Gastrocnemius medialis (tissue), 4 donors: Measurements from ENCODE around the gene ACSM5.
"Not testable (repeated sequence)": the region's sequence is repeated elsewhere in the genome, so short reads cannot be mapped to it uniquely, and the experiment has no call there.

ENCODE experiments used
- POLR2A ChIP-seq, 2 donors: fragments of 450-650 bp; IDR thresholded peaks; one replicate each; pipeline ENCODE4 v1.6.1; 2017; ENCODE audit warnings: antibody characterized with exemption in 2 of 2, mild to moderate bottlenecking in 2 of 2, moderate library complexity in 2 of 2
- TF ChIP-seq, protein P1 (sequence below), 5 experiments: fragments of 450-650 bp in 3 of 5; fragments of 200-600 bp in 2 of 5; sonication (generic) in 2 of 5; IDR thresholded peaks in 4 of 5; conservative IDR thresholded peaks in 1 of 5; 1 replicate in 4 of 5; 2 replicates in 1 of 5; pipeline ENCODE4 v1.5.1; 2016 to 2019; ENCODE audit warnings: antibody characterized with exemption in 5 of 5, mild to moderate bottlenecking in 3 of 5, moderate library complexity in 3 of 5

DNA sequence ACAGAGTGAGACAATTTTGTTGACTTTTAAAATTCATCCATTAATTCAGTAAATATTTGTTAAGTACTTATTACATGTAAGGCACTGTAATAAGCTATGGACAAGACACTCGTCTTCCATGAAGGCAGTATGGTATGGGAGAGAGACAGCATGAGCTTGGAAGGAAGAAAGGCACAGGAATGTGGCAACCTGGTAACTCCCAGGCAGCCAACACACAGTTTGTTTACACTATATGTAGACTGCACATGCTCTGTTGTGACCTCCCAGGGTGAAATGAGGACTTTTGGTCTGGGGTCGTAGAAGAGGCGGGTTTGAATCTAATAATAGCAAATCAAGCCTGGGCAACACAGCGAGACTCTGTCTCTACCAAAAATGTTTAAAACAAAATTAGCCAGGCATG lies 51.0 kb downstream of the ACSM5 start:
- TF ChIP-seq, protein P1, sequence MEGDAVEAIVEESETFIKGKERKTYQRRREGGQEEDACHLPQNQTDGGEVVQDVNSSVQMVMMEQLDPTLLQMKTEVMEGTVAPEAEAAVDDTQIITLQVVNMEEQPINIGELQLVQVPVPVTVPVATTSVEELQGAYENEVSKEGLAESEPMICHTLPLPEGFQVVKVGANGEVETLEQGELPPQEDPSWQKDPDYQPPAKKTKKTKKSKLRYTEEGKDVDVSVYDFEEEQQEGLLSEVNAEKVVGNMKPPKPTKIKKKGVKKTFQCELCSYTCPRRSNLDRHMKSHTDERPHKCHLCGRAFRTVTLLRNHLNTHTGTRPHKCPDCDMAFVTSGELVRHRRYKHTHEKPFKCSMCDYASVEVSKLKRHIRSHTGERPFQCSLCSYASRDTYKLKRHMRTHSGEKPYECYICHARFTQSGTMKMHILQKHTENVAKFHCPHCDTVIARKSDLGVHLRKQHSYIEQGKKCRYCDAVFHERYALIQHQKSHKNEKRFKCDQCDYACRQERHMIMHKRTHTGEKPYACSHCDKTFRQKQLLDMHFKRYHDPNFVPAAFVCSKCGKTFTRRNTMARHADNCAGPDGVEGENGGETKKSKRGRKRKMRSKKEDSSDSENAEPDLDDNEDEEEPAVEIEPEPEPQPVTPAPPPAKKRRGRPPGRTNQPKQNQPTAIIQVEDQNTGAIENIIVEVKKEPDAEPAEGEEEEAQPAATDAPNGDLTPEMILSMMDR (IDR thresholded peaks at IDR 0.05 in 4 of 5, conservative IDR thresholded peaks at IDR 0.05 in 1 of 5), result not testable (repeated sequence)
- not testable (repeated sequence) for TF ChIP-seq POLR2A (IDR thresholded peaks at IDR 0.05)
